Activated CD4-positive, alpha-beta T cell treated with anti-CD3 and anti-CD28 coated beads, Interleukin-2, amount 10 ng/mL, durations not matched to agents 24 days and 14 days (primary cell): ENCODE measurements around the gene AJAP1. TPM values are rescaled to one million over a fixed set of nuclear protein-coding genes. Genes with fewer than 3 reads are reported as not detected.

Experiments used
- DNase-seq: peaks from one replicate; pipeline ENCODE4 v3.0.0; 2022
- H3K27ac Mint-ChIP-seq: one replicate; pipeline ENCODE4 v1.8.0; 2022; ENCODE audit warnings: mild to moderate bottlenecking, mixed read lengths
- H3K27me3 Mint-ChIP-seq: one replicate; pipeline ENCODE4 v1.8.0; 2022; ENCODE audit warnings: mixed read lengths
- H3K36me3 Mint-ChIP-seq: one replicate; pipeline ENCODE4 v1.8.0; 2022; ENCODE audit warnings: low read depth, mild to moderate bottlenecking, mixed read lengths
- H3K4me1 Mint-ChIP-seq: one replicate; pipeline ENCODE4 v1.8.0; 2021; ENCODE audit warnings: mixed read lengths
- H3K4me3 Mint-ChIP-seq: one replicate; pipeline ENCODE4 v1.8.0; 2022; ENCODE audit warnings: mild to moderate bottlenecking, moderate library complexity, mixed read lengths
- H3K9me3 Mint-ChIP-seq: one replicate; pipeline ENCODE4 v1.8.0; 2021; ENCODE audit warnings: mixed read lengths
- intact Hi-C: fragments of 100-400 bp; cut with micrococcal nuclease; formaldehyde crosslinking; loops from one replicate; pipeline ENCODE4 v1.15.1; 2023
- total RNA-seq: library from RNA; stranded (reverse); gene quantifications from 2 replicates; pipeline ENCODE4 v1.2.3, GENCODE V29; 2022

The AJAP1 gene
- total RNA-seq, 1 donor from 2014 or later, result not detected

DNA sequence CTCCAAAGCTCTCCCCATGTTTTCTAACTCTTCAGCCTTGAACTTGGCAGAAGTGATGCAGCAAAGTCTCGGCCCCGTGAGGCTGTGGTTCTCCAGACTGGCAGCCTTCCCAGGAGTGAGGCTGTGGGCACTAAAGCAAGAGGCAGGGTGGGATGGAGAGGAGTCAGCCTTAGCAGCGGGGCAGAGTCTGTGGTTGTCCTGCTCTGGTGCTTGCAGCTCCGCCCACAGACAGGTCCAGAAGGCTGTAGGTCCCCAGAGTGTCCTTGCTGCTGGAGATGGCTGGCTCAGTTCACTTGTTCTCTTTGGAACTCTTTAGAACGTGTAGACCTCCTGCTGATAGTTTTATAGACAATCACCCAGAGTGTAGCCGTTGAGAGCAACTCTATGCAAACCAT lies 142.6 kb downstream of the AJAP1 start:
- no peak overlapping the region for H3K4me3 Mint-ChIP-seq
- no peaks in the 10 kb centered on the region for H3K9me3 Mint-ChIP-seq
- H3K36me3 Mint-ChIP-seq, result no peaks in the 10 kb centered on the region
- no peak overlapping the region for H3K27ac Mint-ChIP-seq
- intact Hi-C loops, result no loop called here
- H3K4me1 Mint-ChIP-seq, result no peaks in the 10 kb centered on the region
- no peaks in the 10 kb centered on the region for H3K27me3 Mint-ChIP-seq
- no peak for DNase-seq

- Mint-ChIP-seq H3K4me1 (no peaks in the 10 kb centered on the region), H3K36me3 (no peaks in the 10 kb centered on the region), H3K9me3 (no peaks in the 10 kb centered on the region), H3K4me3 (no peak overlapping the region), H3K27ac (no peak overlapping the region), H3K27me3 (no peaks in the 10 kb centered on the region)
- intact Hi-C loops, result no loop called here
- no peak for DNase-seq
Measured at GRCh38 chr1:4797429-4797828, 143.0 kb downstream of the AJAP1 start.

- Mint-ChIP-seq H3K4me1 (no peaks in the 10 kb centered on the region), H3K36me3 (no peaks in the 10 kb centered on the region), H3K4me3 (no peak overlapping the region), H3K27ac (no peak overlapping the region), H3K9me3 (no peaks in the 10 kb centered on the region), H3K27me3 (no peaks in the 10 kb centered on the region)
- no peak for DNase-seq
- intact Hi-C loops, result no loop called here
Measured at GRCh38 chr1:4801192-4801924, 146.9 kb downstream of the AJAP1 start.

DNA sequence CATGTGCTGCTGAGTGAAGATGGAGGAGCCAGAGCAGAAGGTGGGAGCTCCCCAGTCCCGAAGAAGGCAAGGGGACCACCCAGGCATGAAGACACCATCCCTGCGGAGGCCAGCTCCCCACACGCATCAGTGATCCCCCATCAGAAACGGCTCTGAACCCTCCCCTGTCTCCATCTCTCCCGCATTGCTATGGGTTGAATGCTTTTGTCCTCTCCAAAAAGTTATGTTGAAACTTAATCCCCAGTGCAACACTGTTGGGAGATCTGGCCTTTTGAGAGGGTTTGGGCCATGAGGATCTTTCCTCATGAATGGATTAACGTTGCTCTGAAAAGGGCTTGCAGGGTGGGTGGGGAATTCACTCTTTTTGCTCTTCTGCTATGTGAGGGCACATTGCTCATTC lies 147.6 kb downstream of the AJAP1 start:
- Mint-ChIP-seq H3K27me3 (no peaks in the 10 kb centered on the region), H3K4me3 (no peak overlapping the region), H3K36me3 (no peaks in the 10 kb centered on the region), H3K4me1 (no peaks in the 10 kb centered on the region), H3K27ac (no peak overlapping the region), H3K9me3 (no peaks in the 10 kb centered on the region)
- DNase-seq, result no peak
- intact Hi-C loops, result no loop called here

DNA sequence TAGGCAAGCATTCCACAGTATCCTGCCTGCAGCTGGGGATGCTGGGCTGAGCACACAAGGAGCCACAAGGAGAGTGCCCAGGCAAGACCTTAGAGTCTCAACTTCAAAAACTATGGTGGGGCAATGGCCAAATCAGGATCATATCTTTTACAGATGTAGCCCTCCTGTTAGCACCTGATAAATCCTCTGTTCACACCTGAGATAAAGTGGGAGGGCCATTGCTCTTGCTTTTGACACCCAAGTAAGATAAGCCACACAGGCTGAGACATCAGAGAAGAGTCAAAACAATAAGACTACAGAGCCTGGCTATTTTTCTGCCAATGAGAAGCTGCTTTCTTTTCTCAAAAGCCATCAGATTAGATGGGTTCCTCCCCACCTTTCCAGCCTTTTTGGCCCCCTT lies 148.9 kb downstream of the AJAP1 start:
- H3K27ac Mint-ChIP-seq, result no peak overlapping the region
- intact Hi-C loops, result no loop called here
- DNase-seq, result no peak
- no peaks in the 10 kb centered on the region for H3K27me3 Mint-ChIP-seq
- no peaks in the 10 kb centered on the region for H3K9me3 Mint-ChIP-seq
- H3K4me1 Mint-ChIP-seq, result no peaks in the 10 kb centered on the region
- no peak overlapping the region for H3K4me3 Mint-ChIP-seq
- no peaks in the 10 kb centered on the region for H3K36me3 Mint-ChIP-seq

GRCh38 chr1:4805987-4806386 lies 151.6 kb downstream of the AJAP1 start:
- Mint-ChIP-seq H3K27ac (no peak overlapping the region), H3K9me3 (no peaks in the 10 kb centered on the region), H3K36me3 (no peaks in the 10 kb centered on the region), H3K27me3 (peaks cover 5% of the 10 kb centered on the region), H3K4me1 (no peaks in the 10 kb centered on the region), H3K4me3 (no peak overlapping the region)
- intact Hi-C loops, result no loop called here
- no peak for DNase-seq

DNA sequence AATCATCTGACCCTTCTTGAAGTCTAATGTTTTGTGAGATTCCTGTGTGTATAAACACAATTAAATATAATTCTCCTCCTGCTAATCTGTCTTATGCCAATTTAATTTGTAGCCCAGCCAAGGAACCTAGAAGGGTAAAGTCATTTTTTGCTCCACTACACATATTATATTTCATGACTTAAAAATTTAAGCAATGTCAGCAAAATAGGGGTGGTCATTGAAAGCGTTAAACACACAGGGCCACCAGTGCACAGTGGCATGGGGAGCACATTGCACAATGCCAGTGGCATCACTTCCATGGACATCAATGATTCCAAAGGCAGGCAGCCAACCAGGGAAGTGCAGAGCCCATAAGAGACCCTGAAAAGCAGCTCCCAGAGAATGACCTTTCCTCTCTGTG lies 166.1 kb downstream of the AJAP1 start:
- Mint-ChIP-seq H3K36me3 (no peaks in the 10 kb centered on the region), H3K4me3 (no peak overlapping the region), H3K4me1 (no peaks in the 10 kb centered on the region), H3K27me3 (no peaks in the 10 kb centered on the region), H3K27ac (no peak overlapping the region), H3K9me3 (no peaks in the 10 kb centered on the region)
- intact Hi-C loops, result no loop called here
- no peak for DNase-seq

GRCh38 chr1:4825800-4826450 lies 171.5 kb downstream of the AJAP1 start:
- H3K4me1 Mint-ChIP-seq, result no peaks in the 10 kb centered on the region
- H3K27ac Mint-ChIP-seq, result no peak overlapping the region
- H3K36me3 Mint-ChIP-seq, result no peaks in the 10 kb centered on the region
- H3K4me3 Mint-ChIP-seq, result no peak overlapping the region
- H3K27me3 Mint-ChIP-seq, result no peaks in the 10 kb centered on the region
- intact Hi-C loops, result no loop called here
- H3K9me3 Mint-ChIP-seq, result no peaks in the 10 kb centered on the region
- peak; percentile 50 for DNase-seq

DNA sequence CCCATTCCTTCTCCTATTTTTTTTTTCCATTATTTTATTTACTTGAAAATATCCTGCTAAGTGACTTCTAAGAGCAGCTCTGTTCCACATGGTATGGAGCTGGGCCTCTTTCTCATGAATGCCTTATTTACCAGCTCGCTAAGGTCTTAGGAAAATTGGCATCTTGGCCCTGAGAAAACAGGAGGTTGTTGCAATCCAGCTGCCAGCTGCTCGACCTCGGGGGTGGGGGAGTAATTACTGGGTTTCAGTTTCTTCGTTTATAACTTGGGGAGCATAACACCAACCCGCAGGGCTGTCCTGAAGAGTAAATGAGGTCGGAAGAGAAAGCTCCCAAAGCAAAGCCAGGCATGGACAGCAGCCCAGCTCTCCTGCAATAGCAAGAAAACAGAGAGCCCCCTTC lies 176.3 kb downstream of the AJAP1 start:
- no peaks in the 10 kb centered on the region for H3K36me3 Mint-ChIP-seq
- H3K27me3 Mint-ChIP-seq, result no peaks in the 10 kb centered on the region
- no peak for DNase-seq
- intact Hi-C loops, result no loop called here
- H3K4me1 Mint-ChIP-seq, result no peaks in the 10 kb centered on the region
- no peaks in the 10 kb centered on the region for H3K9me3 Mint-ChIP-seq
- H3K4me3 Mint-ChIP-seq, result no peak overlapping the region
- H3K27ac Mint-ChIP-seq, result no peak overlapping the region

DNA sequence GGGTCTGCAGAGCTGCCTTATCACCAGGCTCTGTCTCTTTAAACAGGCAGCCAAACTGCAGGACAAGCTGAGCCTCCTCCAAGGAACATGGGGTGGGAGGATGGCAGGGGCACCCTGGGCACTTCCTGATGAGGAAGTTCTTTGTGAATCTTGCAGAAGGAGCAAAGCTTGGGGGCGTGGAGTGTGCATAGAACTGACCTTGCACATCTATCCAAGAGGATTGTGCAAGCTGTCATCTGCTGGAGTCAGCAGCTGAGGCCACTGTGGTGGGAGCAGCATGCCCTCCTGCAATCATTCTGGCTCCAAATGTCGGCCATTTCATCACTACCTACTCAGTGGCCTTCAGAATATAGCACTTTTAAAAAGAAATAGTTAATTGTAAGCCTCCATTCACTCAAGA lies 182.2 kb downstream of the AJAP1 start:
- no peaks in the 10 kb centered on the region for H3K27me3 Mint-ChIP-seq
- no peak for DNase-seq
- H3K36me3 Mint-ChIP-seq, result no peaks in the 10 kb centered on the region
- intact Hi-C loops, result no loop called here
- H3K27ac Mint-ChIP-seq, result no peak overlapping the region
- no peaks in the 10 kb centered on the region for H3K4me1 Mint-ChIP-seq
- no peak overlapping the region for H3K4me3 Mint-ChIP-seq
- H3K9me3 Mint-ChIP-seq, result no peaks in the 10 kb centered on the region

DNA sequence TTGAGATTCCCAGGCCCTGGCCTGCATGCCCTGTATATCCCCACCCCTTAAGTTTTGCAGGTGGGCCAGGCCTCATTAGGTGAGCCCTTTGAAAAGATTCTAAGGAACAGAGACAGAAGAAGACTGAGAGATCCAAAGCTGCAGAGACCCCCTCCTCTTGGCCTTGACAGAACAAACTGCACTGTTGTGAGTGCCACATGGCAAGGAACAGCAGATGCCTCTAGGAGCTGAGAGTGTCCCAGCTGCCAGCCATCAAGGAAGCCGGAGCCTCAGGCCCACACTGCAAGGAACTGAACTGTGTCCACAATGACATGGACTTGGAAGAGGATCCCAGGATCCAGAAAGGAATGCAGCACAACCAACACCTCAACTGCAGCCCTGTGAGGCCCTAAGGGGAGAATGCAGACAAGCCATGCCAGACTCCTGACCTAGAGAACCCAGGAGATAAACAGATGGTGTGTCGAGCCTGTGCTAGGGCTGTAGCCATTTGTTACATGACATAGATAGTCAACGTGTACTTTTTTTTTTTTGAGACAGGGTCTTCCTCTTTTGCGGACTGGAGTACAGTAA lies 182.7 kb downstream of the AJAP1 start:
- H3K36me3 Mint-ChIP-seq, result no peaks in the 10 kb centered on the region
- no peaks in the 10 kb centered on the region for H3K9me3 Mint-ChIP-seq
- no peaks in the 10 kb centered on the region for H3K27me3 Mint-ChIP-seq
- DNase-seq, result no peak
- no peaks in the 10 kb centered on the region for H3K4me1 Mint-ChIP-seq
- H3K27ac Mint-ChIP-seq, result no peak overlapping the region
- H3K4me3 Mint-ChIP-seq, result no peak overlapping the region
- intact Hi-C loops, result no loop called here

GRCh38 chr1:4837752-4838151 lies 183.3 kb downstream of the AJAP1 start:
- Mint-ChIP-seq H3K9me3 (no peaks in the 10 kb centered on the region), H3K4me1 (no peaks in the 10 kb centered on the region), H3K36me3 (no peaks in the 10 kb centered on the region), H3K27ac (no peak overlapping the region), H3K27me3 (no peaks in the 10 kb centered on the region), H3K4me3 (no peak overlapping the region)
- DNase-seq, result no peak
- intact Hi-C loops, result no loop called here

GRCh38 chr1:4838231-4838630 lies 183.8 kb downstream of the AJAP1 start:
- Mint-ChIP-seq H3K4me1 (no peaks in the 10 kb centered on the region), H3K27me3 (no peaks in the 10 kb centered on the region), H3K36me3 (no peaks in the 10 kb centered on the region), H3K9me3 (no peaks in the 10 kb centered on the region), H3K27ac (no peak overlapping the region), H3K4me3 (no peak overlapping the region)
- no peak for DNase-seq
- intact Hi-C loops, result no loop called here
